Measurements from ENCODE around the gene LZTS2.

Gene LZTS2

GRCh38 chr10:101012525-101013364 lies 13.1 kb downstream of the LZTS2 start:
- in situ Hi-C loops (cut with MboI; ENCODE audit: low sequenced_read_pairs) = no loop called here

- in situ Hi-C loops (cut with MboI; ENCODE audit: low sequenced_read_pairs) = no loop called here
Observed at GRCh38 chr10:101013365-101013825, 13.8 kb downstream of the LZTS2 start.

GRCh38 chr10:101014230-101014884 lies 14.7 kb downstream of the LZTS2 start:
- in situ Hi-C loops (cut with MboI; ENCODE audit: low sequenced_read_pairs) = no loop called here

GRCh38 chr10:101014966-101015581 lies 15.5 kb downstream of the LZTS2 start:
- in situ Hi-C loops (cut with MboI; ENCODE audit: low sequenced_read_pairs) = no loop called here

DNA sequence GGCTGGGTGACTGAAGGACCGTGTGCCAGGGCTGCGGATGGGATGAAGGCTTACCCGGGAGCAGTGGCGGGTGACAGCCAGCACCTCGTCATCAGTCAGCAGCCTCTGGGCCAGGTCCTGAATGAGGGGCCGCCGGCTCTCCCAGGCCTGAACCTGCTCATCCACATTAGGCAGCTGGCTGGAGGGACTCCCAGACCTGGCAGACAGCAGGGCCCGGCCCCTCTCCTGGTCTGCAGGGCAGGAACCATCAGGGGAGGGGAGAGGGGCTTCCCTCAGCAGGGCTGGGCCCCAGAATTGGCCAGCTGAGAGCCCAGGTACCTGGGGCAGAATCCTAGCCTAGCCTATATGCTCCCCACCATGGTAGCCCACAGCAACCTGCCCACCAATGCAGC lies 16.0 kb downstream of the LZTS2 start:
- in situ Hi-C loops (cut with MboI; ENCODE audit: low sequenced_read_pairs) = no loop called here

DNA sequence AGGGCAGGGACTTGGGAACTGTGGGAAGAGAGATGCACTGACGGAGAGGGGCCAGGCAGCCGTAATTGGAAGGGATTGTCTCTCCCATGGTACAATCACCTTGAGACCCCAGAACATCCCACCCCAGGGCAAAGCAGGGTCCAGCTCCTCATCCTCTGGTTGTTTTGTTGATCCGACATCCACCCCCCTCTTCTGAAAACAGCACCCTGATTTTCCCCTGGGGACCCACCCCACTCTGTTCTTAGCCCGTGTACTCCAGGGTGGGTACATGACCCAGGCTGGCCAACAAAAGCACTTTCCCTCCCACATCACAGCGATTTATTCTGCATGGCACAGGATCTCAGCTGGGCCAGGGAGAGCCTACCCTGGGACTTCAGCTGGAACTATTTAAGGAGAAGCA lies 17.2 kb downstream of the LZTS2 start:
- in situ Hi-C loops (cut with MboI; ENCODE audit: low sequenced_read_pairs) = no loop called here

DNA sequence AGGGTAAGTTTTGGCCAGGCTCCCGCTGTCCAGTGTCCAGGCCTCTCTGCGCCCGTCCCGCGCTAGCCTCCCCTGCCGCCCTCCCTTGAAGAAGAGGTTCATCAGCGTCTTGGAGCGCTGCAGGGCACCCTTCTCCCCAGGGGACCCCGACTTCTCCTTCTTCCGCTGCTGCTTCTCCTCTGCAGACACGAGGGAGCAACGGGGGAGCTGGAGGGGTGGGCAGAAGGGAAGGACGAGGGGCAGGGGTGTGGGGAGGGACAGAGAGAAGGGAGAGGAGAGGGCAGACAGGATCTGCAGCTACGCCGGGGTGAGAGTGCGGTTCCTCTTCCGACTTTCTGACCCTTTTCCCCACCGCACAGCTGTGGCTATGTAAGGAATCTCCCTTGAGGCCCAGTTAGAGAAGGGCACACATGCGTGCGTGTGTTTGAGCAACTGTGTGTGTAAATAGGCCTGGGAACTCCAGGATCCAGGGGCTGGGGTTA lies 18.6 kb downstream of the LZTS2 start:
- in situ Hi-C loops (cut with MboI; ENCODE audit: low sequenced_read_pairs) = no loop called here

DNA sequence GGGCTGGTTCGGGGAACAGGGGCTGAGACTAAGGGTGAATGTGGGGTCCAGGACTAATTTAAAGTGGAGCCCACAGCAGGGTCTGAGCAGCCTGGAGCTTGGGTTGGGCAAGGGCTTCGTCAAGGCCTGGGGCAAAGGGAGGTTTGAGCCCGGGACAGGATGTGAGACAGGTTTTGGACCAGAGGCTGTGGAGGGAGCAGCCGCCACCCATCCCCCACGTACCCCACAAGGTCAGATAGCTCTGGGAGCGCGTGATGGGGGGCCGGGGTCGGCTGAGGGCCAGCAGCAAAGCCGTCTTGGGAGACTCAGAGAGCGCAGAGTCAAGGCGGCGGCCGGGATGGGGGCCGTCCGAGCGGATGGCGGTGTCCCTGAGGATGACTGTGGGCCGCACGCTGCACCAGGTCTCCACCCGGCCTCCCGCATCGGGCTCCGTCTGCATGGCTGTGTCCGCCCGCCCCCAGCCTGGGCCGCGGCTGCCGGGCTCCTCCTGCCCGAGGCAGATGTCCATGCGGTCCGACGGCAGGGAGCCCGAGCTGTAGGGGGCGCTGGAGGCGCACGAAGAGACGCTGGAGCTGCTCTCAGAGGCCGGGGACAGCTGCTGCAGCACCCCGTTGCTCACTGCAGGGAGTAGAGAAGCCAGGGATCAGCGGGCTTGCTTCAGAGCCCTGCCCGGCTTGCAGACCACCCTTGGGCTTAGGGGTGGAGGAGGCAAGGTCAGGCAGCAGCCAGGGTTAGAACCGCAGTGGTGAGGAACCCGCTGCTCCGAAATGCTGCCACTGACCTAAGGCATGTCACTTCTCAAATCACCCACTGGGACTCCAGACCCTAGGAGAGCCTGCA lies 19.2 kb downstream of the LZTS2 start:
- in situ Hi-C loops (cut with MboI; ENCODE audit: low sequenced_read_pairs) = no loop called here

GRCh38 chr10:101019440-101019703 lies 19.8 kb downstream of the LZTS2 start:
- in situ Hi-C loops (cut with MboI; ENCODE audit: low sequenced_read_pairs) = no loop called here

- in situ Hi-C loops (cut with MboI; ENCODE audit: low sequenced_read_pairs) = no loop called here
Observed at GRCh38 chr10:101020427-101021075, 20.9 kb downstream of the LZTS2 start.

DNA sequence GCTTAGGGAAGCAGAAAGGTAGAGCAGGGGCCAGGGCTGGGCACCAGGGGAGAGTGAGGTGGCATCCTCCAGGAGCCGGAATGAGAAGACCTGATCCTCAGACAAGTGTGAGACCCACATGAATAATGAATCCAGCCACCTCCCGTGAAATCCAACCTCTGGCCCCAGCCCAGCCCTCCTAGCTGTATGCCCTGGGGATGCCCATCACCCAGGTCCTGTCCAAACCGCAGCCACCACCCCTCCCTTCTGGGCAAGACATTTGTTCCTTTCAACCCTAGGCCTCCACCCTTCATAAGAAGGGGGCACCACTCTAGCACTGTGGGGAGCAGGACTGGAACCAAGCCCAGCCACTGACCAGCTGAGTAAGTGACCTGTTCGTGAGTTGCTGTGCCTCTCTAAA lies 21.6 kb downstream of the LZTS2 start:
- in situ Hi-C loops (cut with MboI; ENCODE audit: low sequenced_read_pairs) = no loop called here

GRCh38 chr10:101021692-101022251 lies 22.2 kb downstream of the LZTS2 start:
- in situ Hi-C loops (cut with MboI; ENCODE audit: low sequenced_read_pairs) = no loop called here

DNA sequence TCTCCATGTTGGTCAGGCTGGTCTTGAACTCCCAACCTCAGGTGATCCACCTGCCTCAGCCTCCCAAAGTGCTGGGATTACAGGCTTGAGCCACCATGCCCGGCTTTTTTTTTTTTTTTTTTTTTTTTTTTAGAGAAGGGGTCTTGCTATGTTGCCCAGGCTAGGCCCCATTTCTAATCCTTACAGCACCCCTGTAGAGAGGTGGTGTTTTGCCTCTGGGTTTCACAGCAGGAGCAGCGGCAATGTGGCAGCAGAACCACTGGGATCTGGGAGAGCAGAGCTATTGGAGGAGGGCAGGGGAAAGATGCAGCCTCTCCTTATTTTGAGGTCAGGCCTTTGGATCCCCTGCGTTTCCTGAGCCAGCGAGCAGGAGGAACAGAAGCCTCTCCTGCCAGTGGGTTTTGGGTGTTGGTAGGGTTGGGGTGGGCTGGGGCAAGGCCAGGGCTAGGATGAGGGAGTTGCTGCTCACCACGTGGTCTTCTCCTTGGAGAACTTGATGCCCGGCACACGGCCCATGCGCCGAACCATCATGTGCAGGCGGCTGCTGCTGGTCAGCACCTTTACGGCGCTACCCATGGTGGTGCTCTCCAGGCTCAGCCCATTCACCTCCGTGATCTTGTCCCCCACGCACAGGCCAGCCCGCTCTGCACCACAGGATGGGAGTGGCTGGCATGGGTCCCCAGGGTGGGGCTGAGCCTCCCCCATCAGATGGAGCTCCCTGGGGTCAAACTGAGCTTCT lies 23.5 kb downstream of the LZTS2 start:
- in situ Hi-C loops (cut with MboI; ENCODE audit: low sequenced_read_pairs) = no loop called here

DNA sequence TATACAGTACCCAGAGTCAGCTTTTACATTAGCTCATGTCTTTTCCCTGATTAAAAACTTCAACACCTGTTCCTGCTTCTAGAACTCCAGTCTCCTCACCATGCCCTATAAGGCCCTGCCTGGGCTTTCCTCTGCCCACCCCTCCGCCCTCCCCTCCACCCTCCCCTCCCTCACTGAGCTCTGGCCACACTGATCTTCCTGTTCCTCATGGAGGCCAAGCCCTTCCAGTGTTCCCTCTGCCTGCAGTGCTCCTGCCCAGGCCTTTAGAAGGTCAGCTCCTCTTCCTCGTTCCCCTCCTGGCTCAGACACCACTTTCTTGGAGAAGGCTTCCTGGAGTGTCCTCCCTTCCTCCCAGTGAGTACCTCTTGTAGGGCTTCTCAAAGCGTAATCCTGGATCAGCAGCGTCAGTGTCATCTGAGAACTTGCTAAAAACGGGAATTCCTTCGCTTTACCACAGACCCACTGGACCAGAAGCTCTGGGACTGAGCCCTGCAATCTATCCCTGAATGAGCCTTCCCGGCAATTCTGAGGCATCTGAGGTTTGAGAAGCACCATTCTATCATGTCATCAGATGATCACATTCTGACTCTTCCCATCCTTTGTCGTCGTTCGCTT lies 27.6 kb downstream of the LZTS2 start:
- in situ Hi-C loops (cut with MboI; ENCODE audit: low sequenced_read_pairs) = no loop called here

DNA sequence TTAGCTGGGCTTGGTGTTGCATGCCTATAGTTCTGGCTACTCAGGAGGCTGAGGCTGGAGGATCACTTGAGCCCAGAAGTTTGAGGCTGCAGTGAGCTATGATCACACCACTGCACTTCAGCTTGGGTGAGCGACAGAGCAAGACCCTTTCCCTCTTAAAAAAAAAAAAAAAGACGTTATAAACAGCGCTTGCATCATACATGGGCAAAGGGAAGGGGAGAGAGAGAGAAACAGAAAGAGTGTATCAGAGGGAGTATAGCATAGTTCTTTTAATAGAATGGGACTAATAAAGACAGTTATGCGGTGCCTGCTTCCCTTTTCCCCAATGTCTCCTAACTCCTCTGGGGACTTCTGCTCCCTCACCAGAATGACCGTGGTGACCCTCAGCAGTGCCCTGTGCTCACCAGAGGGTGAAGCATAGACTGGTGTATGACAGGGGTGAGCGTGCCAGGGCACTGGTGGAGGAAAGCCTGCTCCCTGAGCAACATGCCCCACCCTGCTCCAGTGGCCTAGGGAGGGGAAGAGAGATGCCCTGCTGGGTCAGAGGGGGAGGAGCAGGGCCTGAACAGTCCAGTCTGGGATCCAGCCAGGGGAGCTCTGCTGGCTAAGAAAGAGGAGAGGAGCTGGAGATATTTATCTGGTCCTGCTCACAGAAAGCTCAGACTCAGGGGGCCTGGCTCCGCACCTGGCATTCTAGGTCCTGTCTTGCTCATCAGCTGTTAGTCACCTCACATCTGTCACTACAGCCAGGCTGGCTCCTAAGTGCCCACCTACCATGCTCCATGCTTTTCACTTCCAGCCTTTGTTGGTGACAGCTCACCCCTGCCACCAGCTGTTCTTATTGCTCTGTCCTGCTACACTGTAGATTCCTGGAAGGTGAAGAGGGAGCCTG lies 29.1 kb downstream of the LZTS2 start:
- in situ Hi-C loops (cut with MboI; ENCODE audit: low sequenced_read_pairs) = no loop called here

DNA sequence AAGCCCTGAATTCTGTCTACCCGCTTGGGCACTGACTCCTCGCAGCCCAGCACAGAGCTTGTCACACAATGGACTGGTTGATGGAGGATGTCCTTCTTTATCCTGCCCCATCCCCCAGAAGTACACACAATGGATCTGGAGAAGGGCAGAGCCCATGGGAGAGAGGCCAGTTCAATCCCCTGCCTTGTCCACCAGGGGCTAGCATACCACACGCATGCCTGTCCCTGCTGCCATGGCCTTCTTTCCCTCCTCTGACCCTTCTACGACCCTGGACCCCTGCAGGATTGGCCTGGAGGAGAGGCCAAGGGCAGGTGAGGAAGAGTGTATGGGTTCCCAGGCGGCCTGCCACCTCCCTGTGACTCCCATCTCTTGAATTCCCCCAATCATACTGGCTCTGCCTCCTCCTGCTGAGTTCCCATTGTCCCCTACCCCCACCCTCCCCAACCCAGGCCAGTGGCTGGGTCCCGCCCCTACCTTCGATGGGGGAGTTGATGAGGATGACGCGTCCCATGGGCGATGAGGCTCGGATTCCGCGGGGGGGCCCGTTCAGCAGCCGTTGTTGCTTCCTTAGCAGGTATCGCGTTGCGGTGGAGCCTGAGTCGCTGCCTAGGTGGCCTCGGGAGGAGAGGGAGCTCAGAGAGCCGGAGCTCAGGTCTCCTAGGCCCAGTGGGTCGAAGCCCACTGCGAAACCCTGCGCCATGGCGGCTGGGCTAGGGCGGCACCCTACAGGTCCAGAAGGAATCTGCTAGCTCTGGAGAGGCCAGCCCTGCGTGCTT lies 30.1 kb downstream of the LZTS2 start:
- in situ Hi-C loops (cut with MboI; ENCODE audit: low sequenced_read_pairs) = no loop called here

DNA sequence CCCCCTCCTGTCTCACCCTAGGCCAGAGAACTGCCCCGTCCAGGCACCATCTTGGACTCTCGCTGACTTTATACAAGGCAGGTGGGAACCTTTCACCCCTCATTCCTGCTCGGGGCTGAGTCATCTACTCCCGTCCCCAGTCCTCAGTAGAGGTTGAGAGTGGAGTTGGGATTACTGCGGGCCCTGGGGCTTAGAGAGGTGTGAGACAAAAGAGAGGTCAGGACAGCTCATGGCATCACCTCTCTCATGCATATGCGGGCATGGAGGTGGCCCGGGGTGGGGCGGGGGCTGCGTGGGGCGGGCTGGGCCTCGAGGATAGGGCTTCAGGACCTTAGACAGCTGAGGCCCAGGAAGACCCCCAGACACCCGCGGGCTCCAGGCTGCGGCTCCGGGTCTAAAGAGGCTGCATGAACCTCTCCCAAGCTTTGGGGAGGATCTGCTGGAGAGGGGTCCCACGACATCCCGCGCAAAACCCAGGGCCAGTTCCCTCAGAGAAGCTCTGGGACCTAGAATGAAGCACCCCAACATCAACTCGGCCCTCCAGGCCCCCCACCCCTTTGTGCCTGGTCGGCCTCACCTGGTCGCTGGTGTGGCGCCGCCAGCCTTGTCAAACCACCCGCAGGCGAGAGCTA lies 31.0 kb downstream of the LZTS2 start:
- in situ Hi-C loops (cut with MboI; ENCODE audit: low sequenced_read_pairs) = no loop called here

Measured in hTERT RPE-1 (cell line).